Nucleus accumbens (tissue), 56 donors: ENCODE results near the gene SCP2D1.

Source experiments
- DNase-seq, 56 donors: peaks; one replicate each; lab custom pipeline; 2025; lab: John Stamatoyannopoulos, UW

SCP2D1 gene

GRCh38 chr20:18811186-18811585, 2.4 kb upstream of the SCP2D1 start:
- DNase-seq = no peak

- DNase-seq = no peak
Observed at GRCh38 chr20:18811904-18812303, 1.7 kb upstream of the SCP2D1 start.

GRCh38 chr20:18815194-18815942, 1.8 kb downstream of the SCP2D1 start:
- no peak for DNase-seq

GRCh38 chr20:18822832-18823231, 9.2 kb downstream of the SCP2D1 start:
- DNase-seq = no peak

GRCh38 chr20:18831830-18832499, 18.4 kb downstream of the SCP2D1 start:
- DNase-seq = no peak

- no peak for DNase-seq
Observed at GRCh38 chr20:18832546-18833200, 19.1 kb downstream of the SCP2D1 start.

- DNase-seq = no peak
Observed at GRCh38 chr20:18835466-18836256, 22.1 kb downstream of the SCP2D1 start.

- no peak for DNase-seq
Observed at GRCh38 chr20:18837718-18838117, 24.1 kb downstream of the SCP2D1 start.

- no peak for DNase-seq
Observed at GRCh38 chr20:18839507-18840247, 26.1 kb downstream of the SCP2D1 start.

- no peak for DNase-seq
Observed at GRCh38 chr20:18840248-18840645, 26.7 kb downstream of the SCP2D1 start.

- no peak for DNase-seq
Observed at GRCh38 chr20:18845017-18845416, 31.4 kb downstream of the SCP2D1 start.

- no peak for DNase-seq
Observed at GRCh38 chr20:18847226-18847755, 33.7 kb downstream of the SCP2D1 start.

GRCh38 chr20:18849131-18849530, 35.5 kb downstream of the SCP2D1 start:
- DNase-seq = no peak

- no peak for DNase-seq
Observed at GRCh38 chr20:18851629-18852028, 38.0 kb downstream of the SCP2D1 start.

GRCh38 chr20:18852318-18852717, 38.7 kb downstream of the SCP2D1 start:
- no peak for DNase-seq

- no peak for DNase-seq
Observed at GRCh38 chr20:18853216-18853615, 39.6 kb downstream of the SCP2D1 start.

- no peak for DNase-seq
Observed at GRCh38 chr20:18853946-18854646, 40.5 kb downstream of the SCP2D1 start.

GRCh38 chr20:18855882-18856281, 42.3 kb downstream of the SCP2D1 start:
- no peak for DNase-seq

- no peak for DNase-seq
Observed at GRCh38 chr20:18856873-18857272, 43.3 kb downstream of the SCP2D1 start.
